NB4 (cell line): ENCODE results near the gene ZSWIM3.

Experiments used
- DNase-seq: peaks from one replicate; pipeline ENCODE4 v3.0.0; 2010; ENCODE audit warnings: low read depth
- H3K4me3 ChIP-seq: one replicate; pipeline ENCODE4 v1.5.1; 2011; ENCODE audit warnings: mild to moderate bottlenecking, low read depth, low read length, moderate library complexity
- CTCF ChIP-seq: IDR thresholded peaks from one replicate; pipeline ENCODE4 v1.5.1; 2012; ENCODE audit warnings: low read depth, low read length
- MAX ChIP-seq: IDR thresholded peaks from 2 replicates; pipeline ENCODE4 v1.6.1; 2011; ENCODE audit warnings: low read depth, low read length
- MYC ChIP-seq: IDR thresholded peaks from 2 replicates; pipeline ENCODE4 v1.6.1; 2011; ENCODE audit warnings: low read depth, low read length
- POLR2A ChIP-seq: IDR thresholded peaks from 2 replicates; pipeline ENCODE4 v1.6.1; 2011; ENCODE audit warnings: mild to moderate bottlenecking; ENCODE audit not compliant: insufficient read length; ENCODE audit errors: extremely low read depth

Gene ZSWIM3

GRCh38 chr20:45888681-45889080 is 31.3 kb downstream of the ZSWIM3 start:
- no peak for DNase-seq
- no peak overlapping the region for H3K4me3 ChIP-seq
- TF ChIP-seq CTCF (no peak), MAX (no peak), POLR2A (no peak), MYC (no peak)

- TF ChIP-seq POLR2A (no peak), MYC (no peak), CTCF (no peak), MAX (no peak)
- DNase-seq = no peak
- H3K4me3 ChIP-seq = no peak overlapping the region
Observed at GRCh38 chr20:45890077-45890984, 32.9 kb downstream of the ZSWIM3 start.

GRCh38 chr20:45890985-45891983 is 33.9 kb downstream of the ZSWIM3 start, which contains the start of the genes CTSA and NEURL2:
Gene CTSA (plus strand): TSS chr20:45891335. CDS start chr20:45891569, 234 bp downstream.
Gene NEURL2 (minus strand): TSS chr20:45891208. CDS start chr20:45890991, 217 bp downstream.
- TF ChIP-seq POLR2A (peak; percentile 51), CTCF (no peak), MAX (peak; percentile 99), MYC (peak; percentile 89)
- peak within 1 kb of the TSS; percentile 74 for H3K4me3 ChIP-seq
- peak; percentile 94 for DNase-seq

GRCh38 chr20:45892049-45892825 is 34.8 kb downstream of the ZSWIM3 start:
- H3K4me3 ChIP-seq = peak overlapping the region; percentile 74
- DNase-seq = peak; percentile 72
- TF ChIP-seq MYC = 0 out of 2 replicates have a peak, but pooled peaks have one; percentile 3
- TF ChIP-seq CTCF = peak; percentile 23
- TF ChIP-seq POLR2A = peak; percentile 10
- TF ChIP-seq MAX = no peak; the same call in 1 of the 2 replicates
